CD14-positive monocyte (primary cell): ENCODE data around the gene PCDHGB6. TPM values are rescaled to one million over a fixed set of nuclear protein-coding genes. Genes with fewer than 3 reads are reported as not detected.
"Not testable (repeated sequence)": the region's sequence is repeated elsewhere in the genome, so short reads cannot be mapped to it uniquely, and the experiment has no call there.

Experiments
- DNase-seq, 3 donors: peaks; one replicate each; pipeline ENCODE4 v3.0.0-alpha.2; 2011 to 2022
- H2AFZ ChIP-seq: 2 replicates; pipeline ENCODE4 v1.6.0; 2012; ENCODE audit warnings: mild to moderate bottlenecking, low read depth, low read length, inconsistent platforms; ENCODE audit not compliant: insufficient read depth, poor library complexity, severe bottlenecking
- H3K27ac ChIP-seq, 2 donors: 1 replicate in 1 of 2; 2 replicates in 1 of 2; pipeline ENCODE4 v1.5.1; 2012 to 2013; ENCODE audit warnings: low read length in 2 of 2, control low read depth in 1 of 2, inconsistent platforms in 1 of 2, low read depth in 1 of 2, mild to moderate bottlenecking in 1 of 2
- H3K27me3 ChIP-seq, 2 donors: one replicate each; pipeline versions ENCODE4 v1.6.0 to v1.6.1; 2011 to 2013; ENCODE audit warnings: low read length in 2 of 2; ENCODE audit not compliant: control insufficient read depth in 2 of 2, insufficient read depth in 2 of 2
- H3K36me3 ChIP-seq, 2 donors: replicated peaks in 1 of 2; 1 replicate in 1 of 2; 2 replicates in 1 of 2; pipeline versions ENCODE4 v1.5.1 to v1.6.1; 2012 to 2013; ENCODE audit warnings: low read length in 2 of 2, control low read depth in 1 of 2, inconsistent platforms in 1 of 2, mild to moderate bottlenecking in 1 of 2; ENCODE audit not compliant: insufficient read depth in 2 of 2, control insufficient read depth in 1 of 2
- H3K4me1 ChIP-seq, 2 donors: 1 replicate in 1 of 2; 2 replicates in 1 of 2; pipeline versions ENCODE4 v1.5.1 to v1.6.1; 2012 to 2013; ENCODE audit warnings: low read length in 2 of 2, control low read depth in 1 of 2, inconsistent platforms in 1 of 2, mild to moderate bottlenecking in 1 of 2, moderate library complexity in 1 of 2; ENCODE audit not compliant: insufficient read depth in 2 of 2, control insufficient read depth in 1 of 2
- H3K4me2 ChIP-seq: replicated peaks from 2 replicates; pipeline ENCODE3; 2012; ENCODE audit warnings: low read length, moderate library complexity, mild to moderate bottlenecking; ENCODE audit not compliant: poor library complexity, severe bottlenecking; ENCODE audit errors: extremely low read depth
- H3K4me3 ChIP-seq, 3 experiments: fragments of 200-600 bp in 1 of 3; sonication (generic) in 1 of 3; replicated peaks in 1 of 3; 1 replicate in 2 of 3; 2 replicates in 1 of 3; pipeline ENCODE4 v1.5.1; 2011 to 2013; ENCODE audit warnings: low read length in 3 of 3, mild to moderate bottlenecking in 3 of 3, control low read depth in 2 of 3, low read depth in 2 of 3, inconsistent platforms in 1 of 3, moderate library complexity in 1 of 3
- H3K79me2 ChIP-seq: 2 replicates; pipeline ENCODE4 v1.6.0; 2012; ENCODE audit warnings: mild to moderate bottlenecking, control low read depth, inconsistent platforms, low read length, moderate library complexity; ENCODE audit not compliant: insufficient read depth
- H3K9ac ChIP-seq: 2 replicates; pipeline ENCODE4 v1.6.0; 2017; ENCODE audit warnings: low read length, mild to moderate bottlenecking; ENCODE audit not compliant: insufficient read depth, poor library complexity, severe bottlenecking
- H3K9me3 ChIP-seq, 2 donors: replicated peaks in 1 of 2; 1 replicate in 1 of 2; 2 replicates in 1 of 2; pipeline versions ENCODE4 v1.5.1 to v1.6.1; 2012 to 2013; ENCODE audit warnings: low read length in 2 of 2, control low read depth in 1 of 2; ENCODE audit not compliant: control insufficient read depth in 1 of 2, insufficient read depth in 1 of 2
- H4K20me1 ChIP-seq: 2 replicates; pipeline ENCODE4 v1.6.0; 2012; ENCODE audit warnings: mild to moderate bottlenecking, low read length, control low read depth, moderate library complexity; ENCODE audit not compliant: insufficient read depth
- H3K27ac Mint-ChIP-seq, 7 donors: one replicate each; pipeline ENCODE4 v1.8.0; 2020; ENCODE audit warnings: mild to moderate bottlenecking in 7 of 7, mixed read lengths in 7 of 7, moderate library complexity in 6 of 7, inconsistent platforms in 2 of 7
- H3K27me3 Mint-ChIP-seq, 3 donors: one replicate each; pipeline ENCODE4 v1.8.0; 2021 to 2022; ENCODE audit warnings: low read depth in 3 of 3, mild to moderate bottlenecking in 3 of 3, mixed read lengths in 3 of 3, moderate library complexity in 3 of 3, inconsistent platforms in 1 of 3
- H3K36me3 Mint-ChIP-seq, 2 donors: one replicate each; pipeline ENCODE4 v1.8.0; 2020; ENCODE audit warnings: mixed read lengths in 2 of 2, inconsistent platforms in 1 of 2, mild to moderate bottlenecking in 1 of 2
- H3K4me1 Mint-ChIP-seq: one replicate; pipeline ENCODE4 v1.8.0; 2020; ENCODE audit warnings: mild to moderate bottlenecking, mixed read lengths
- H3K4me3 Mint-ChIP-seq, 2 donors: one replicate each; pipeline ENCODE4 v1.8.0; 2020; ENCODE audit warnings: mild to moderate bottlenecking in 2 of 2, mixed read lengths in 2 of 2, moderate library complexity in 1 of 2
- H3K9me3 Mint-ChIP-seq, 7 donors: one replicate each; pipeline ENCODE4 v1.8.0; 2020 to 2022; ENCODE audit warnings: mixed read lengths in 7 of 7, mild to moderate bottlenecking in 6 of 7, moderate library complexity in 6 of 7, inconsistent platforms in 2 of 7
- CTCF ChIP-seq: fragments of 200-600 bp; IDR thresholded peaks from one replicate; pipeline ENCODE4 v1.8.0; 2022; ENCODE audit warnings: antibody characterized with exemption, mild to moderate bottlenecking
- WGBS: methylation state at CpG from one replicate; pipeline ENCODE4 v1.1.5; 2013; ENCODE audit warnings: missing lambda C conversion rate; ENCODE audit not compliant: insufficient coverage; 5-methylcytosine and 5-hydroxymethylcytosine counted together
- intact Hi-C, 2 donors: fragments of 100-400 bp; cut with micrococcal nuclease; formaldehyde crosslinking; loops; one replicate each; pipeline versions ENCODE4 v1.15.0 to v1.15.1; 2023
- polyA plus RNA-seq, 3 donors: library from polyadenylated mRNA; depleted of rRNA in 1 of 3; unstranded in 2 of 3; stranded (reverse) in 1 of 3; fragments of 300-500 nt in 2 of 3; fragments of >200 nt in 1 of 3; fragmentation: Illumina TruSeq in 2 of 3; gene quantifications; 1 replicate in 2 of 3; 2 replicates in 1 of 3; pipeline ENCODE4 v1.2.3, GENCODE V29; 2012 to 2021

The PCDHGB6 gene
- polyA plus RNA-seq, 3 donors: 0.01 to 0.06 TPM; not detected in 1

- peak; percentile 37 to 59 (median 42) for DNase-seq
- intact Hi-C loops: no loop called here
- H4K20me1 ChIP-seq: no peaks in the 10 kb centered on the region
- Mint-ChIP-seq H3K36me3 (peaks cover 20 to 22% of the 10 kb centered on the region in 2 donors), H3K4me1 (peaks cover 21% of the 10 kb centered on the region), H3K4me3 (peak within 1 kb of the TSS; percentile 53 to 84), H3K27me3 (peaks cover 63 to 78% (median 75%) of the 10 kb centered on the region in 3 donors), H3K9me3 (peaks cover 25 to 63% (median 47%) of the 10 kb centered on the region in 7 donors), H3K27ac (peak within 1 kb of the TSS in 3 of 7 donors; percentile 23 to 50 (median 45))
- H2AFZ ChIP-seq: peak within 1 kb of the TSS; percentile 68
- H3K9ac ChIP-seq: peak within 1 kb of the TSS; percentile 5
- H3K27me3 ChIP-seq: peaks cover 41 to 93% of the 10 kb centered on the region in 2 donors
- TF ChIP-seq CTCF: peak; percentile 68
- H3K27ac ChIP-seq: no peak within 1 kb of the TSS
- WGBS: 19% methylated on average over 23 of the region's 33 CpGs
- no peaks in the 10 kb centered on the region for H3K79me2 ChIP-seq
- peaks cover 47 to 49% of the 10 kb centered on the region in 2 donors for H3K9me3 ChIP-seq
- H3K4me1 ChIP-seq: peaks cover 17 to 19% of the 10 kb centered on the region in 2 donors
- no peaks in the 10 kb centered on the region for H3K36me3 ChIP-seq
- H3K4me3 ChIP-seq: peak within 1 kb of the TSS; percentile 2 to 72 (median 23)
- H3K4me2 ChIP-seq: peak within 1 kb of the TSS; percentile 64
Observed at GRCh38 chr5:141430332-141431113, 22.7 kb downstream of the PCDHGB6 start, which contains the start of gene PCDHGA12. TSS of gene PCDHGA12 (plus strand) at chr5:141430507. CDS start at chr5:141430760, 253 bp downstream.

- H3K27me3 Mint-ChIP-seq: peaks cover 58 to 74% (median 68%) of the 10 kb centered on the region in 3 donors
- Histone ChIP-seq H3K9ac (no peak overlapping the region), H3K4me2 (peak overlapping the region; percentile 64), H4K20me1 (no peaks in the 10 kb centered on the region), H3K79me2 (no peaks in the 10 kb centered on the region), H3K27me3 (peaks cover 41 to 93% of the 10 kb centered on the region in 2 donors), H3K4me3 (peak overlapping the region in 2 of 3 experiments; percentile 23 to 72), H2AFZ (peak overlapping the region; percentile 68), H3K4me1 (peaks cover 17 to 19% of the 10 kb centered on the region in 2 donors), H3K9me3 (peaks cover 47 to 49% of the 10 kb centered on the region in 2 donors), H3K36me3 (no peaks in the 10 kb centered on the region), H3K27ac (no peak overlapping the region)
- peak in 2 of 3 donors; percentile 15 to 36 for DNase-seq
- peaks cover 21% of the 10 kb centered on the region for H3K4me1 Mint-ChIP-seq
- H3K9me3 Mint-ChIP-seq: peaks cover 25 to 58% (median 44%) of the 10 kb centered on the region in 7 donors
- no peak for TF ChIP-seq CTCF
- intact Hi-C loops: no loop called here
- WGBS: 13% methylated on average over 37 of the region's 37 CpGs
- H3K36me3 Mint-ChIP-seq: peaks cover 20 to 22% of the 10 kb centered on the region in 2 donors
- H3K4me3 Mint-ChIP-seq: peak overlapping the region; percentile 53 to 84
- peak overlapping the region in 1 of 7 donors; percentile 19 for H3K27ac Mint-ChIP-seq
Observed at GRCh38 chr5:141431286-141431685, 23.5 kb downstream of the PCDHGB6 start.

- WGBS: 36% methylated on average over 19 of the region's 38 CpGs
- H3K27ac Mint-ChIP-seq, H3K27ac ChIP-seq, intact Hi-C loops, DNase-seq, H3K9ac ChIP-seq, H2AFZ ChIP-seq, H3K36me3 ChIP-seq, H4K20me1 ChIP-seq, H3K79me2 ChIP-seq, H3K4me2 ChIP-seq: not testable (repeated sequence)
- peaks cover 20 to 22% of the 10 kb centered on the region in 2 donors for H3K36me3 Mint-ChIP-seq
- H3K9me3 Mint-ChIP-seq: peaks cover 25 to 54% (median 42%) of the 10 kb centered on the region in 7 donors
- H3K27me3 Mint-ChIP-seq: peaks cover 49 to 66% (median 62%) of the 10 kb centered on the region in 3 donors
- Histone ChIP-seq H3K4me3 (peak overlapping the region in 1 of 3 experiments; percentile 72), H3K4me1 (peaks cover 17 to 19% of the 10 kb centered on the region in 2 donors), H3K9me3 (peaks cover 41% of the 10 kb centered on the region in 2 donors), H3K27me3 (peaks cover 33 to 93% of the 10 kb centered on the region in 2 donors)
- peak overlapping the region in 1 of 2 donors; percentile 84 for H3K4me3 Mint-ChIP-seq
- peaks cover 21% of the 10 kb centered on the region for H3K4me1 Mint-ChIP-seq
Observed at GRCh38 chr5:141432308-141432707, 24.5 kb downstream of the PCDHGB6 start.
